Natural killer cell (primary cell): ENCODE measurements around the gene LLGL2. TPM values are rescaled to one million over a fixed set of nuclear protein-coding genes. Genes with fewer than 3 reads are reported as not detected.

Source experiments
- ATAC-seq, 3 donors: fragments of 150-1000 bp in 2 of 3; fragments of 200-7000 bp in 1 of 3; cut with Tn5 transposase; 1 replicate in 1 of 3; 2 replicates in 2 of 3; pipeline ENCODE4 v1.10.0; 2021; ENCODE audit warnings: mild to moderate bottlenecking in 2 of 3, moderate library complexity in 2 of 3
- DNase-seq, 2 donors: peaks; one replicate each; pipeline versions ENCODE4 v3.0.0 to v3.0.0-alpha.2; 2013 to 2021; ENCODE audit warnings: mixed read lengths in 1 of 2
- H3K27ac ChIP-seq: one replicate; pipeline ENCODE4 v1.5.1; 2013; ENCODE audit warnings: mild to moderate bottlenecking, low read length
- H3K27me3 ChIP-seq: one replicate; pipeline ENCODE4 v1.6.1; 2013; ENCODE audit warnings: low read length; ENCODE audit not compliant: control insufficient read depth, insufficient read depth
- H3K36me3 ChIP-seq: one replicate; pipeline ENCODE4 v1.6.1; 2013; ENCODE audit warnings: low read length; ENCODE audit not compliant: control insufficient read depth, insufficient read depth
- H3K4me1 ChIP-seq: one replicate; pipeline ENCODE4 v1.6.1; 2013; ENCODE audit warnings: low read length; ENCODE audit not compliant: control insufficient read depth, insufficient read depth
- H3K4me3 ChIP-seq: one replicate; pipeline ENCODE4 v1.5.1; 2013; ENCODE audit warnings: low read length
- H3K9me3 ChIP-seq: one replicate; pipeline ENCODE4 v1.6.1; 2013; ENCODE audit warnings: low read length; ENCODE audit not compliant: control insufficient read depth, insufficient read depth
- H3K27ac Mint-ChIP-seq, 2 donors: one replicate each; pipeline ENCODE4 v1.8.0; 2022; ENCODE audit warnings: mild to moderate bottlenecking in 2 of 2, mixed read lengths in 2 of 2, moderate library complexity in 1 of 2
- H3K27me3 Mint-ChIP-seq, 2 donors: one replicate each; pipeline ENCODE4 v1.8.0; 2022; ENCODE audit warnings: low read depth in 2 of 2, mixed read lengths in 2 of 2
- H3K36me3 Mint-ChIP-seq: one replicate; pipeline ENCODE4 v1.8.0; 2022; ENCODE audit warnings: mixed read lengths
- H3K4me1 Mint-ChIP-seq, 2 donors: one replicate each; pipeline ENCODE4 v1.8.0; 2022; ENCODE audit warnings: mixed read lengths in 2 of 2
- H3K4me3 Mint-ChIP-seq: one replicate; pipeline ENCODE4 v1.8.0; 2022; ENCODE audit warnings: mild to moderate bottlenecking, moderate library complexity, mixed read lengths
- H3K9me3 Mint-ChIP-seq, 2 donors: one replicate each; pipeline ENCODE4 v1.8.0; 2022; ENCODE audit warnings: mixed read lengths in 2 of 2
- CTCF ChIP-seq: fragments of 200-600 bp; IDR thresholded peaks from one replicate; pipeline ENCODE4 v1.8.0; 2022; ENCODE audit warnings: antibody characterized with exemption
- WGBS: methylation state at CpG from one replicate; pipeline ENCODE4 v1.1.7; 2013; ENCODE audit warnings: missing lambda C conversion rate; ENCODE audit not compliant: insufficient coverage; 5-methylcytosine and 5-hydroxymethylcytosine counted together
- intact Hi-C: fragments of 100-400 bp; cut with micrococcal nuclease; formaldehyde crosslinking; loops from one replicate; pipeline ENCODE4 v1.14.2; 2022
- total RNA-seq, 4 donors: library from RNA; stranded (reverse); fragments of 120-200 nt in 1 of 4; gene quantifications; one replicate each; pipeline versions ENCODE4 v1.2.3 to v1.2.4, GENCODE V29; 2013 to 2022

Gene LLGL2
- total RNA-seq, 3 donors from 2014 or later (not counting 1 experiment from before 2014, with no cell fraction given), result 229 to 302 (median 244) TPM

- DNase-seq (peak in 1 of 2 donors; percentile 27), ATAC-seq (no peak)
- peaks cover 57% of the 10 kb centered on the region for H3K36me3 ChIP-seq
- no peak overlapping the region for H3K27ac ChIP-seq
- peaks cover 7% of the 10 kb centered on the region for H3K4me1 ChIP-seq
- no peaks in the 10 kb centered on the region for H3K36me3 Mint-ChIP-seq
- 93% methylated on average over 36 of the region's 36 CpGs for WGBS
- intact Hi-C loops, result no loop called here
- no peak overlapping the region for H3K4me3 Mint-ChIP-seq
- no peak overlapping the region for H3K4me3 ChIP-seq
- H3K27me3 ChIP-seq, result no peaks in the 10 kb centered on the region
- H3K9me3 ChIP-seq, result no peaks in the 10 kb centered on the region
- H3K27me3 Mint-ChIP-seq, result no peaks in the 10 kb centered on the region
- H3K27ac Mint-ChIP-seq, result no peak overlapping the region
- TF ChIP-seq CTCF, result no peak
- H3K9me3 Mint-ChIP-seq, result no peaks in the 10 kb centered on the region
- no peaks in the 10 kb centered on the region for H3K4me1 Mint-ChIP-seq
Observed at GRCh38 chr17:75619506-75620431, 94.3 kb downstream of the LLGL2 start.

DNA sequence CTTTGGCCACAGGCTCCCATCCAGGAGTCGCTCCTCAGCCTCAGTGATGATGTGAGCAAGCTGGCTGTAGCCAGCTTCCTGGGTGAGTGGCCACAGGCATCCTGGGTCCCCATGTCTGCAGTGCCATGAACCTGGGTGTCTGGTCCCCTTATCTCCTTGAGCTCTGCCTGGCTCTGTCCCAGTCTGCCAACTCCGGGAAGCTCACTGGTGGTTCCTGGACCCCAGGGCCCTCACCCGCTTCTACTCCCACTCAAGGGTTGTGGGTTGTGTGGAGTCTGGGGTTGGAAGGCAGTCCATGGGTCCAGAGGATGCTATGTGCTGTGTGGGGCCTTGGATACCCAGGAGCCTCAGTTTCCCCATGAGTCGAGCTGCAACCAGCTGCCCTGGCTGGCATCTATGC lies 96.0 kb downstream of the LLGL2 start:
- peaks cover 55% of the 10 kb centered on the region for H3K36me3 ChIP-seq
- intact Hi-C loops, result no loop called here
- no peak for DNase-seq

DNA sequence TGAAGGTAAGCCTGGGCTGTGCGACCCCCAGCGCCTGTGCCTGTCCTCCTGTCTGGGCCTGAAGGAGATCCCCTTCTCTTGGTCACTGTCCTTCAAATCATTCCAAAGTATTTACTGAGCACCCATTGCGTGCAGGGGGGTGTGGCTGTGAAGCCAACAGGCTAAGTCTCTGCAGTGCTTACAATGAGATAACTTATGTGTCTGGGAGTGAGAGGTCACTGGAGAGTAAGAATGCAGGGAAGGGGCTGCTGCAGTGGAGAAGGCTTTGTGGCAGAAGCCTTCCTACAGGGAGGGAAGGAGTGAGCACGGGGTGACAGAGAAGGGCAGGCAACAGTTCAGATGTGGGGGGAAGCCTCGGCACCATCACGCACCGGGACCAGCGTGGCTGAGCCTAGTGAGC lies 96.6 kb downstream of the LLGL2 start:
- intact Hi-C loops, result no loop called here
- peak overlapping the region; percentile 0 to 25 for H3K27ac Mint-ChIP-seq
- no peak overlapping the region for H3K4me3 ChIP-seq
- no peaks in the 10 kb centered on the region for H3K9me3 Mint-ChIP-seq
- no peak overlapping the region for H3K4me3 Mint-ChIP-seq
- H3K27me3 ChIP-seq, result no peaks in the 10 kb centered on the region
- no peak overlapping the region for H3K27ac ChIP-seq
- ATAC-seq, result no peak
- no peaks in the 10 kb centered on the region for H3K4me1 Mint-ChIP-seq
- TF ChIP-seq CTCF, result no peak
- no peaks in the 10 kb centered on the region for H3K9me3 ChIP-seq
- H3K27me3 Mint-ChIP-seq, result no peaks in the 10 kb centered on the region
- H3K36me3 ChIP-seq, result peaks cover 55% of the 10 kb centered on the region
- H3K36me3 Mint-ChIP-seq, result no peaks in the 10 kb centered on the region
- no peak for DNase-seq
- WGBS, result 95% methylated on average over 8 of the region's 8 CpGs
- no peaks in the 10 kb centered on the region for H3K4me1 ChIP-seq

More for the DNA sequence above, 96.0 kb downstream of the LLGL2 start:
- H3K9me3 Mint-ChIP-seq, result no peaks in the 10 kb centered on the region
- H3K27me3 Mint-ChIP-seq, result no peaks in the 10 kb centered on the region
- H3K4me1 Mint-ChIP-seq, result no peaks in the 10 kb centered on the region
- H3K27ac Mint-ChIP-seq, result no peak overlapping the region
- no peaks in the 10 kb centered on the region for H3K36me3 Mint-ChIP-seq
- TF ChIP-seq CTCF, result no peak
- no peak for ATAC-seq
- Histone ChIP-seq H3K4me1 (peaks cover 1% of the 10 kb centered on the region), H3K4me3 (no peak overlapping the region), H3K27me3 (no peaks in the 10 kb centered on the region), H3K9me3 (no peaks in the 10 kb centered on the region), H3K27ac (no peak overlapping the region)
- 100% methylated on average over 4 of the region's 4 CpGs for WGBS
- no peak overlapping the region for H3K4me3 Mint-ChIP-seq
